Activated naive CD8-positive, alpha-beta T cell treated with anti-CD3 and anti-CD28 coated beads for 36 hours (primary cell): Measurements from ENCODE around the gene SZT2. TPM values are rescaled to one million over a fixed set of nuclear protein-coding genes. Genes with fewer than 3 reads are reported as not detected.

ENCODE experiments used
- DNase-seq: peaks from one replicate; pipeline ENCODE4 v3.0.0; 2021
- H3K27ac Mint-ChIP-seq: one replicate; pipeline ENCODE4 v1.8.0; 2022; ENCODE audit warnings: mild to moderate bottlenecking, moderate library complexity, mixed read lengths
- H3K27me3 Mint-ChIP-seq: one replicate; pipeline ENCODE4 v1.8.0; 2022; ENCODE audit warnings: mild to moderate bottlenecking, mixed read lengths
- H3K36me3 Mint-ChIP-seq: one replicate; pipeline ENCODE4 v1.8.0; 2021; ENCODE audit warnings: mild to moderate bottlenecking, mixed read lengths
- H3K4me1 Mint-ChIP-seq: one replicate; pipeline ENCODE4 v1.8.0; 2021; ENCODE audit warnings: mixed read lengths
- H3K4me3 Mint-ChIP-seq: one replicate; pipeline ENCODE4 v1.8.0; 2022; ENCODE audit warnings: mild to moderate bottlenecking, moderate library complexity, mixed read lengths
- H3K9me3 Mint-ChIP-seq: one replicate; pipeline ENCODE4 v1.8.0; 2022; ENCODE audit warnings: mixed read lengths
- total RNA-seq, 2 experiments: library from RNA; stranded (reverse); gene quantifications; one replicate each; pipeline ENCODE4 v1.2.3, GENCODE V29; 2021

The SZT2 gene
- total RNA-seq, 2 experiments from 2014 or later: 22.4 to 27.6 TPM

DNA sequence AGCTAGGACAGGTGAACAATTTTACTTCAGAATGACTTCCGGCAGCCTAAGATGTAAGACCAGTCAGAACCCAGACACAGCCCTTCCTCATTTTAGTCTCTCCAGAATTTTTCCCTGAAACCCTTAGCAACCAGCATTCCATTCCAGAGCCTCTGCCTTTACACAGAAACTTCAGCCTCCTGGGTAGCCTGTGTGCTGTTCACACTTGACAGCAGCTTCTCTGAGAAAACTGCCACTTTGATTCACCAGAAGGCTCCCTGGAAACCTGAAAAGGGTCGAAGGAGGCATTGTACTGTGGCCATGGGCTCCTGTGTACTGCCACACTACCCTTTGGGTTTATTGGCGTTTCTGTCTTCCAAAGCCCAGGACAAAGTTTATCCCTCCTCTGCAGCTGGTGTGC lies 46.7 kb downstream of the SZT2 start:
- peaks cover 2% of the 10 kb centered on the region for H3K36me3 Mint-ChIP-seq
- peaks cover 4% of the 10 kb centered on the region for H3K4me1 Mint-ChIP-seq
- H3K9me3 Mint-ChIP-seq: no peaks in the 10 kb centered on the region
- no peak for DNase-seq
- H3K4me3 Mint-ChIP-seq: no peak overlapping the region
- H3K27me3 Mint-ChIP-seq: no peaks in the 10 kb centered on the region
- H3K27ac Mint-ChIP-seq: peak overlapping the region; percentile 6

DNA sequence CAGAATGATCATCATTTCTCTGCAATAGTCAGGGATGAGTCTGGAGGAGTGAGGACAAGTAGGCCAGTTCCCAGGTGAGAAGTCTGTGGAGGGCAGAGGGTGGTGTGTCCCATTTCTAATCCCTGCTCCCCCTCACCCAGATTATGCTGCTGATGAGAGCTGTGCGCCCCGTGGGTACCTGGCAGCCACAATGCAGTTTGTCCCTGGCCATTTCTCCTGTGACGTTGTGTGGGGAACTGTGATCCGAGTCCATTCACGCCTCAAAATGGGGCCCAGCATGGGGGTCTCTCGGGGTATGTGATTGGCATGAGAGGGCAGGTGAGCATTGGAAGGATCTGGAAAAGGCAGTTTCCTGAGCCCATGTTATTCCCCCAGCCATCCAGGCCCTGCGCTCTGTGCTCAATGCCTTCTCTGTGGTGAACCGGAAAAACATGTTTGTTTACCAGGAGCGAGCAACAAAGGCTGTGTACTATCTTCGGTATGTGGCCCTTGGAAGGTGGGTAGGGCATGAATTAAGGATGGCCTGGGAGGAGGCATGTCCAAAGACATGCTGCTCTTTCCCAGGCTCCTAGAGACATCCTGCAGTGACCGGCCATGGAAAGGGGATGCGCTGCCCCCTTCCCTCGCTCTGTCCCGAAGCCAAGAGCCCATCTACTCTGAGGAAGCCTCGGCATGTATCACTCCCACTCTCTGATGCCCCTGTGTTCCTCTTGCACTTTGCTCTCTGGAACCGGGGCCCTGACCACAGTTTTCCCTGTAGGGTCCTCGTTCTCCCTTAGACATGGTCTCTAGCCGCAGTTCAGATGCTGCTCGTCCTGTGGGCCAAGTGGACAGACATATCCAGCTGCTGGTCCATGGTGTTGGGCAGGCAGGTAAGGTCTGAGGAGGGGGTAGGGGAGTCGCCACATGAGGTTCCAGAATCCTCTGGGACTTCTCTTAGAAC lies 47.6 kb downstream of the SZT2 start:
- Mint-ChIP-seq H3K4me1 (peaks cover 4% of the 10 kb centered on the region), H3K27ac (no peak overlapping the region), H3K9me3 (no peaks in the 10 kb centered on the region), H3K27me3 (no peaks in the 10 kb centered on the region), H3K4me3 (no peak overlapping the region), H3K36me3 (peaks cover 2% of the 10 kb centered on the region)
- no peak for DNase-seq

DNA sequence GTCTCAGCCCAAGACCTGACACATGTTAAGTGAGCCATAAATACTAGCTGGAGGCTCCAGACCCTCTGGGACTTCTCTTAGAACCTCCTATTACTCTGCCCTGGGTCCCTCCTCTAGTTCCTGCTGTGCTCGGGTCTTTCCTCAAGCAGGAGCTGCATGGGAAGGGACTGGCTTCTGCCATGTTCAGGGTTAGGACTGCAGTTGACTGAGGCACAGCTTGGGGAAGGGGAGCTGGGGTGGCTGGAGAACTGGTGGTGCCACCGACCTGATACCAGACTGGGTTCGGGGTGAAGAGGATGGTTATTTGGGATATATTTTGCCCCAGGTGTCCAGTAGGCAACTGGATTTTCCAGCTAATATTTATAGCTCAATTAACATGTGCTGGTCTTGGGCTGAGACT lies 48.3 kb downstream of the SZT2 start:
- Mint-ChIP-seq H3K27ac (no peak overlapping the region), H3K36me3 (peaks cover 2% of the 10 kb centered on the region), H3K4me3 (no peak overlapping the region), H3K27me3 (no peaks in the 10 kb centered on the region), H3K9me3 (no peaks in the 10 kb centered on the region), H3K4me1 (peaks cover 4% of the 10 kb centered on the region)
- DNase-seq: no peak

DNA sequence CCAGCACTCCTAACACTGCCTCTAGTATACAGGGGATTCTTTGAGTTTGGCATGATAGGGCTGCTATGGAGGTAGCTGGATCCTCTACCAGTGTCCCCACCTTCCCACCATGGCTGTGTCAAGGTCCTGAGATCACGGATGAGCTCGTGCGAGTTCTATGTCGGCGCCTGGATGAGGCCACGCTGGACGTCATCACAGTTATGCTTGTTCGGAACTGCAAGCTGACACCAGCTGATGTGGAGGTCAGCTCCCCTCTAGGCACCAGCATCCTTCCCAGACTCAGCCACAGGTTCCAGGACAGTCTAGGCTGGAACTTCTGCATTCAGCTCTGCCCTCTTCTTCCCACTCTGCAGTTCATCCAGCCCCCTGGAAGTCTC lies 48.9 kb downstream of the SZT2 start:
- no peak overlapping the region for H3K4me3 Mint-ChIP-seq
- H3K27me3 Mint-ChIP-seq: no peaks in the 10 kb centered on the region
- H3K9me3 Mint-ChIP-seq: no peaks in the 10 kb centered on the region
- H3K4me1 Mint-ChIP-seq: peaks cover 4% of the 10 kb centered on the region
- H3K36me3 Mint-ChIP-seq: peaks cover 2% of the 10 kb centered on the region
- no peak for DNase-seq
- H3K27ac Mint-ChIP-seq: no peak overlapping the region

DNA sequence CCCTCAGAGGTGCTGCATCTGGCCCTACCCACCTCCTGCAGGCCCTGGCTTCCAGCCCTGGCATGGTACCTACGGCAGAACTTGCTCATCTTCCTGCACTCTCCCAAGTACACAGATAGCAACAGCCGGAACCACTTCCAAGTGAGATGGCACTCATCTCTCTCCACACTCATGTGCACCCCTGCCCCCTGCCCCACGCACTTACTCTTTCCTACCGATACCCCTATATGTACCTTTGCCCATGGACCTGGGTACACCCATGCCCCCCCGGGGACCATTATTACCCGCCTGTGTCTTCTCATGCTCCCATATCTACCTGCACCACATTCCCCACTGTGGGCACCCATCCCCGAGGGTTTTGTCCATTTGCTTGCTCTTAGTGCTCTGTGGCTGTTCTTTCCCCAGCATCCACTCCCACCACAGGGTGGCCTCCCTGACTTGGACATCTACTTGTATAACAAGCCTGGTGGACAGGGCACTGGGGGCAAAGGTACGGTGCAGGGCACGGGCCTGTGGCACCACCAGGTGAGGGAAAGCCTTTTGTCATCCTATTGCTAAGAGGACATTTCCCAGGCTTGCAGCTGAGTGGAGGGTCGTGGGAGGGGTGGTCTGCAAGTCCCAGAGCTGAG lies 49.4 kb downstream of the SZT2 start:
- H3K27ac Mint-ChIP-seq: no peak overlapping the region
- H3K4me1 Mint-ChIP-seq: peaks cover 4% of the 10 kb centered on the region
- H3K36me3 Mint-ChIP-seq: peaks cover 4% of the 10 kb centered on the region
- no peaks in the 10 kb centered on the region for H3K9me3 Mint-ChIP-seq
- no peak overlapping the region for H3K4me3 Mint-ChIP-seq
- H3K27me3 Mint-ChIP-seq: no peaks in the 10 kb centered on the region
- DNase-seq: no peak

DNA sequence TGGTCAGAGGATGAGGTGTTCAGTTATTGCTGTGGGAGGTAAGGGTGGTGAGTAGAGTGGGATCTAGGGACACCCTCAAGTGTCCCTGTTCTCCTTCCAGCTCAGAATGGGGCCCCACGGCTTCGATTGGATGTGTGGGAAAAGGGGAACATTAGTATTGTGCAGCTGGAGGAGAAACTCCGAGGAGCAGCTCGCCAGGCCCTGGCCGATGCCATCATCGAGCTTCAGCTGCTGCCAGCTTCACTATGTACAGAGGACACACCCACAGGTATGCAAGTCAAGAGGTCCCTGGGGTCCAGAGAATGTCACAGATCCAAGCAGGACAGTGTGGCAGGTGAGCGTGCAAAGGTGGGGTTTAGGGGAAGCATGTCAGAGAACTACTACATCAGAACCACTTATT lies 50.1 kb downstream of the SZT2 start:
- DNase-seq: no peak
- no peaks in the 10 kb centered on the region for H3K9me3 Mint-ChIP-seq
- peaks cover 4% of the 10 kb centered on the region for H3K4me1 Mint-ChIP-seq
- H3K27me3 Mint-ChIP-seq: no peaks in the 10 kb centered on the region
- no peak overlapping the region for H3K4me3 Mint-ChIP-seq
- peaks cover 4% of the 10 kb centered on the region for H3K36me3 Mint-ChIP-seq
- H3K27ac Mint-ChIP-seq: no peak overlapping the region

DNA sequence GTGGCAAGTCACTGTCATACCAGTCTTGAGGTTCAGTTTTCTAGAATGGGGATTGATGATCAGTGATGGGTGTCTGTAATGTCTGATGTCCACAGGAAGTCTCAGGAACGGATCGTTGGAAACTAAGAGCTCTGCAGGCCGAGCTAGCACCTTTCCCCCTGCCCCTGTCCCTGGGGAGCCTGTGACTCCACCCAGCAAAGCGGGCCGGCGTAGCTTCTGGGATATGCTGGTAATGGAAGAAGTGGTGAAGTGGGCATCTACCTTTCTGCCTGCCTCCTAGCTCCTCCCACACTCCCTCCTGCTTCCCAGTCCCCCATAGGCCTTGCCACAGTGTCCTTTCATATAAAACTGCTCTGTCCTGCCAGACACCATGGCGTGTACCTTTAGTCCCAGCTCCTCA lies 50.7 kb downstream of the SZT2 start:
- Mint-ChIP-seq H3K27ac (no peak overlapping the region), H3K4me3 (no peak overlapping the region)

DNA sequence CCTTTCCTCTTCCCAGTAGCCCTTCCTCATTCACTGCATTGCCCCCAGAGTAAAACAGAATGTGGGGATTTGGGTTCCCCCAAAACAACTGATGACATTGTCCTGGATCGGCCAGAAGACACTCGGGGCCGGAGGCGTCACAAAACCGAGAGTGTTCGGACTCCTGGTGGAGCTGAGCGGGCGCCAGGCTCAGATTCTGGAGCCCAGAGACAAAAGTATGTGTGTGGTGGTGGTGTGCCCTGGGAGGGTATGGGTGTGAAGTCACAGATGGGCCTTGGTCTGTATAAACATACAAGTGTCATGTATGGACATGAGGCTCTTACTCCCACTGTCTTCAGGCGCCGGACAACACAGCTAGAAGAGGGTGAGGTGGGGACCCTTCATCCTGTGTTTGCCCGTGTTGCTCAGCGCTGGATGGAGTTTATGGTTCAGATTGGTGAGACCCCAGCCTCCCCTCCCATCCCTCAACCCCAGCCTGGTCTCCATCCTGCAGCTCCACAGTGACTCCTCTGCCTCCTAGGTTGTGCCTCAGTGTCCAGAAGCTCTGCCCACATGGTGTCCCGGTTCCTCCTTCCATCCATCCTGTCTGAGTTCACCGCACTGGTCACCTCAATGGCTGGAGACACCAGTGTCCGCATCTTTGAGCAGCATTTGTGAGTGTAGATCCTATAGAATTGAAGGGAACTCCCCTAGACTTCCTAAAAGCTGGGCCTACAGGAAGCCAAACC lies 51.6 kb downstream of the SZT2 start:
- H3K27me3 Mint-ChIP-seq: no peaks in the 10 kb centered on the region
- DNase-seq: no peak
- H3K4me3 Mint-ChIP-seq: no peak overlapping the region
- H3K9me3 Mint-ChIP-seq: no peaks in the 10 kb centered on the region
- H3K27ac Mint-ChIP-seq: no peak overlapping the region
- H3K4me1 Mint-ChIP-seq: no peaks in the 10 kb centered on the region
- peaks cover 4% of the 10 kb centered on the region for H3K36me3 Mint-ChIP-seq

More for the DNA sequence above, 50.7 kb downstream of the SZT2 start:
- no peak for DNase-seq
- peaks cover 3% of the 10 kb centered on the region for H3K4me1 Mint-ChIP-seq
- peaks cover 4% of the 10 kb centered on the region for H3K36me3 Mint-ChIP-seq
- no peaks in the 10 kb centered on the region for H3K27me3 Mint-ChIP-seq
- no peaks in the 10 kb centered on the region for H3K9me3 Mint-ChIP-seq

DNA sequence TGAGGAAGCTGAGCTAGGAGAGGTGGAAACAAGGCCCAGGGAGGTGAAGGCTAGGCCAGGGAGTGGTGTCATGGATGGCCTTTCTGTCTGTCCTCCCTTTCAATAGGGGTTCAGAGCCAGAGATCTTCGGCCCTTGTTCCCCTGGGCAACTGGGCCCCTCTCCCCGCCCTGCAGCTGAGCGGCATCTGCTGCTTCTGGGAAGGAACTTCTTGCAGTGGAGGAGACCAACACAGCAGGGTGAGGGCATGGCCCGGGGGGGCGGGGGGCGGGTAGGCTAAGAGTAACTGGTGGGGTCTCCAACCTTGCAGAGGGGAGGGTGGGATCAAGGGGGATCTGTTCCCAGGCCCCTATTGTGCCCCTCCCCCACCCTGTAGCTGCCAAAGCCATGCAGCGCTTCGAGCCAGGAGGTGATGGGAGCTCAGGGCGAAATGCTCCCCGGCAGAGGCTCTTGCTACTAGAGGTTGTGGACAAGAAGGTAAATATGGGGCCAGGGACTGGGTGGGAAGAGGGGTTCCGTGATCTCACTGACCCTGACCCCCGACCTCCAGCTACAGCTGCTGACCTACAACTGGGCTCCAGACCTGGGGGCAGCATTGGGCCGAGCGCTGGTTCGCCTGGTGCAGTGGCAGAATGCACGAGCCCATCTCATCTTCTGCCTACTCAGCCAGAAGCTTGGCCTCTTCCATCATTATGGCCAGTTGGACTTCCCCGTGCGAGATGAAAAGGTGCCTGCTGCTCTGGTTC lies 52.4 kb downstream of the SZT2 start:
- Mint-ChIP-seq H3K4me3 (no peak overlapping the region), H3K9me3 (no peaks in the 10 kb centered on the region), H3K27me3 (no peaks in the 10 kb centered on the region), H3K36me3 (peaks cover 7% of the 10 kb centered on the region), H3K4me1 (no peaks in the 10 kb centered on the region), H3K27ac (no peak overlapping the region)
- DNase-seq: no peak

DNA sequence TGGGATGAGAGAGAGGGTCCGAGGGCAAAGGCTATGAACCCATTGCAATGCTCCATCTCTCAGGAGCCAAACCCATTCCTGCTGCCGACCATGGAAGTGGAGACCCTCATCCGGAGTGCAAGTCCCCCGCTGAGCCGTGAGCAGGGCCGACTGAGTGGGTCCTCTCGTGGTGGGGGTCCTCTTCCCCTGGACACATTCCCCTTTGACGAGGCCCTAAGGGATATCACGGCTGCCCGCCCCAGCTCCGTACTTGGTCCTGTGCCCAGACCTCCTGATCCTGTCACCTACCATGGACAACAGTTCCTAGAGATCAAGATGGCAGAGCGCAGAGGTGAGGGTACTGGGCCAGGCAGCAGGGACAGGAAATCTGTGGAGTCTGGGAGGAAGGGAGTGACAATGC lies 53.1 kb downstream of the SZT2 start:
- Mint-ChIP-seq H3K4me1 (no peaks in the 10 kb centered on the region), H3K36me3 (peaks cover 12% of the 10 kb centered on the region), H3K27me3 (no peaks in the 10 kb centered on the region), H3K27ac (no peak overlapping the region), H3K4me3 (no peak overlapping the region), H3K9me3 (no peaks in the 10 kb centered on the region)
- no peak for DNase-seq

DNA sequence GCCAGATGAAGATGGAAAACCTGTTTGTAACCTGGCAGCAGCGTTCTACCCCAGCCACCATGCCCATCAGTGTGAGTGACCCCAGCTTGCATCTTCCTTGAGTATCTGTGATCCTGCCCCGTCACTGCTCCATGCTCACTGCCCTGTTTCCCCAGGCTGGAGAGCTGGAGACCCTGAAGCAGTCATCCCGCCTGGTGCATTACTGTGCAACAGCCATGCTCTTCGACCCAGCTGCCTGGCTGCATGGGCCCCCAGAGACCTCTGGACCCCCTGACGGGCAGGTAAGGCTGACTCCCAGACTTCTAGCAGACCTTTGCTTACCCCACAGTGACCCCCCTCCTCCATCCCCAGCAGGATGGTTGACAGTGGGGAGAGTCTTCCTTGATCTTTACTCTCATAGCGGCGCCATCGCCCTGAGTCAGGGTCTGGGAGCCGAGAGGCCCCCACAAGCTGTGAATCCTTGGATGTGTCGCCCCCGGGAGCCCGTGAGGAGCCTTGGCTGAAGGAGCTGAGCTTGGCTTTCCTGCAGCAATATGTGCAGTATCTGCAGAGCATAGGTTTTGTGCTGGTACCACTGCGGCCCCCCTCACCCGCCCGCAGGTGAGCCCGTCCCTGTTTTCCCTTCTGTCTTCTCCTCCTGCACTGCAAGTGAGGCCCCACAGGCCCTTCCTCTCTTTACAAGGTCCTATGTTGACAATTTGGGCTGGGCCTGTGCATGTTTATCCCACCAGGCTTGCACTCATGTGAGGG lies 53.7 kb downstream of the SZT2 start:
- DNase-seq: no peak
- peaks cover 12% of the 10 kb centered on the region for H3K36me3 Mint-ChIP-seq
- H3K27ac Mint-ChIP-seq: no peak overlapping the region
- H3K4me3 Mint-ChIP-seq: no peak overlapping the region
- H3K4me1 Mint-ChIP-seq: no peaks in the 10 kb centered on the region
- no peaks in the 10 kb centered on the region for H3K27me3 Mint-ChIP-seq
- no peaks in the 10 kb centered on the region for H3K9me3 Mint-ChIP-seq

DNA sequence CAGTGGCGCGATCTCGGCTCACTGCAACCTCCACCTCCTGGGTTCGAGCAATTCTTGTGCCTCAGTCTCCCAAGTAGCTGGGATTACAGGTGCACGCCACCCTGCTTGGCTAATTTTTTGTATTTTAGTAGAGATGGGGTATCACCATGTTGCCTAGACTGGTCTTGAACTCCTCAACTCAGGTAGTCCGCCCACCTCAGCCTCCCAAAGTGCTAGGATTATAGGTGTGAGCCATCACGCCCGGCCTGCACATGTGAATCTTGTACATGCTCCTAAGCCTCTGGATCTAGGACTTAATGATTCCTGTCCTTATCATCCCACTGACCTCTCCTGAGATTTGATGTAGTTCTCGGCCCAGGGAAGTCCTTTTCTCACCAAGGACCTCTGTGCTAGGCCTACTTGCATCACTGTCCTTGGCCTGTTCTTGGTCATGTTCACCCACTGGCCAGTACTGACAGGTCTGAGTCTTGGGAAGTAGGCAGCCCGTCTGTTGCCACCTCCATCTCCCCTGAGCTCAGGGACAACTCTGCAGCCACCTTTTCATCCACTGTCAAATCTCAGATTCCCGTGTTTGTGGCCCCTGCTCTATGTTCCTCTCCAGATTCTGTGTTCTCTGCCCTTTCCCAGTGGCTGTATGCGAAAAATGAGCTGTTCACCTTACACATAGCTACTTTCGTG lies 54.6 kb downstream of the SZT2 start:
- Mint-ChIP-seq H3K4me3 (no peak overlapping the region), H3K27me3 (no peaks in the 10 kb centered on the region), H3K9me3 (no peaks in the 10 kb centered on the region), H3K4me1 (no peaks in the 10 kb centered on the region), H3K27ac (no peak overlapping the region), H3K36me3 (peaks cover 9% of the 10 kb centered on the region)
- no peak for DNase-seq

DNA sequence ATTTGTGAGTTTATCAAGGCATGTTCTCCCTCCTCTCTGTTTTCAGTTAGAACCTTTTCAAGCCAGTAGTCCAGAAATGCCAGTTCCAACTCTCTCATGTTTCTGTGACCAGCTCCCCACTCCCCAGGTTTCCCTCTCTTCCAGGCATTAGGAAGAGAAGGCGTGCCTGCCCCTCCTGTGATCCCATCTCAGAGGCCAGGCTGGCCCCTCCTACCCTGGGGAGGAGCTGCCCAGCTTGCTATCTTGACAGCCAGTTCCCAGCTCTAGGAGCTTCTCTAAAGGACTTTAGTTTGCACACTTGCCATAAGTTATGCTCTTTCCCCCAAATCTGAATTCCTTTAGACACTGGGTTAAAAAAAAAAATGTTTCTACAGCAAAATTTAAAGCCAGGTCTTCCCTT lies 55.1 kb downstream of the SZT2 start:
- H3K27me3 Mint-ChIP-seq: no peaks in the 10 kb centered on the region
- no peak overlapping the region for H3K27ac Mint-ChIP-seq
- H3K9me3 Mint-ChIP-seq: no peaks in the 10 kb centered on the region
- no peak overlapping the region for H3K4me3 Mint-ChIP-seq
- H3K36me3 Mint-ChIP-seq: peaks cover 9% of the 10 kb centered on the region
- H3K4me1 Mint-ChIP-seq: no peaks in the 10 kb centered on the region
- no peak for DNase-seq
